ENCODE measurements around the gene ADAMTS20.
"Not testable (repeated sequence)": the region's sequence is repeated elsewhere in the genome, so short reads cannot be mapped to it uniquely, and the experiment has no call there.

The ADAMTS20 gene

GRCh38 chr12:43352001-43352400, 200.0 kb downstream of the ADAMTS20 start:
- DNase-seq: no peak

- no peak for DNase-seq
Observed at GRCh38 chr12:43349863-43350262, 202.1 kb downstream of the ADAMTS20 start.

GRCh38 chr12:43348221-43348620, 203.8 kb downstream of the ADAMTS20 start:
- DNase-seq: no peak

- DNase-seq: no peak
Observed at GRCh38 chr12:43347026-43347425, 205.0 kb downstream of the ADAMTS20 start.

GRCh38 chr12:43345023-43345422, 207.0 kb downstream of the ADAMTS20 start:
- DNase-seq: no peak

GRCh38 chr12:43341785-43342313, 210.2 kb downstream of the ADAMTS20 start:
- not testable (repeated sequence) for DNase-seq

GRCh38 chr12:43338848-43339526, 213.0 kb downstream of the ADAMTS20 start:
- DNase-seq: no peak

GRCh38 chr12:43337571-43338444, 214.2 kb downstream of the ADAMTS20 start:
- no peak for DNase-seq

- no peak for DNase-seq
Observed at GRCh38 chr12:43336962-43337555, 214.9 kb downstream of the ADAMTS20 start.

- DNase-seq: no peak
Observed at GRCh38 chr12:43333644-43334043, 218.4 kb downstream of the ADAMTS20 start.

- DNase-seq: no peak
Observed at GRCh38 chr12:43332977-43333640, 218.9 kb downstream of the ADAMTS20 start.

GRCh38 chr12:43331935-43332334, 220.1 kb downstream of the ADAMTS20 start:
- no peak for DNase-seq

- DNase-seq: no peak
Observed at GRCh38 chr12:43329375-43329774, 222.6 kb downstream of the ADAMTS20 start.

GRCh38 chr12:43325786-43326185, 226.2 kb downstream of the ADAMTS20 start:
- DNase-seq: no peak

GRCh38 chr12:43320281-43320680, 231.7 kb downstream of the ADAMTS20 start:
- DNase-seq: no peak

GRCh38 chr12:43318021-43318420, 234.0 kb downstream of the ADAMTS20 start:
- no peak for DNase-seq

GRCh38 chr12:43317156-43317555, 234.8 kb downstream of the ADAMTS20 start:
- no peak for DNase-seq

- no peak for DNase-seq
Observed at GRCh38 chr12:43316520-43316919, 235.5 kb downstream of the ADAMTS20 start.

- DNase-seq: no peak
Observed at GRCh38 chr12:43315961-43316360, 236.0 kb downstream of the ADAMTS20 start.

GRCh38 chr12:43312991-43313505, 239.0 kb downstream of the ADAMTS20 start:
- DNase-seq: no peak

GRCh38 chr12:43310596-43310995, 241.4 kb downstream of the ADAMTS20 start:
- DNase-seq: no peak

- no peak for DNase-seq
Observed at GRCh38 chr12:43309959-43310358, 242.0 kb downstream of the ADAMTS20 start.

GRCh38 chr12:43308776-43309175, 243.2 kb downstream of the ADAMTS20 start:
- no peak for DNase-seq
